NCI-H2227 treated with DMSO at 0.1 percent for 48 hours (cell line): ENCODE results near the gene LSM10.

Experiments
- DNase-seq: peaks from one replicate; lab custom pipeline; 2025; lab: John Stamatoyannopoulos, UW

The LSM10 gene

GRCh38 chr1:36408479-36408878 lies 10.8 kb upstream of the LSM10 start:
- no peak for DNase-seq

DNA sequence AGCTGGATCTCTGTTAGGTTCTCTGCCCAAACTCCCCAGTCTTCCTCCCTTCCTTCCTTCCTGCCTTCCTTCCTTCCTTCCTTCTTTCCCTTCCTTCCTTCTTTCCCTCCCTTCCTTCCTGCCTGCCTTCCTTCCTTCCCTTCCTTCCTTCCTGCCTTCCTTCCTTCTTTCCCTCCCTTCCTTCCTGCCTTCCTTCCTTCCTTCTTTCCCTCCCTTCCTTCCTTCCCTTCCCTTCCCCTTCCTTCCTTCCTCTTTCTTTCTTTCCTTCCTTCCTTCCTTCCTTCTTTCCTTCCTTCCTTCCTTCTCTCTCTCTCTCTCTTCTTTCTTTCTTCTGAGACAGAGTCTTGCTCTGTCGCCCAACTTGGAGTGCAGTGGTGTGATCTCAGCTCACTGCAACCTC lies 8.7 kb upstream of the LSM10 start:
- DNase-seq: no peak

DNA sequence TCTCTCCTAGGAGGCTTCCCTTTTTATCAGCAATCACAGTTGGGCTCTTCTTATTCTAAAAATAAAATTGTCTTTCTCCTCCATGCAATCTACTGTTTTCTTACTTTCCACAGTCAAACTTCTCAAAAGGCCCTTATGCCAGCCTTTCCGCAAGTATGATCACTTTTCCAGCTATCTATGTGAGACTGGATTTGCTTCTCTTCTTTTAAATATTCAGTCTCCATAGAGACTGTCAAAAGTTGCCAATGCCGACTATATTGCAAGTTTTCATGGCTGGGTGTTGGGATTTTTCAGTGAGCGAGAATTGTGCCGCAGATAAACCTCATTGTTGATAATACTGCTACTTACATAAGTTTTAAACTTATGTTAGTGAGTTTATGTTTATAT lies 4.8 kb upstream of the LSM10 start:
- no peak for DNase-seq

DNA sequence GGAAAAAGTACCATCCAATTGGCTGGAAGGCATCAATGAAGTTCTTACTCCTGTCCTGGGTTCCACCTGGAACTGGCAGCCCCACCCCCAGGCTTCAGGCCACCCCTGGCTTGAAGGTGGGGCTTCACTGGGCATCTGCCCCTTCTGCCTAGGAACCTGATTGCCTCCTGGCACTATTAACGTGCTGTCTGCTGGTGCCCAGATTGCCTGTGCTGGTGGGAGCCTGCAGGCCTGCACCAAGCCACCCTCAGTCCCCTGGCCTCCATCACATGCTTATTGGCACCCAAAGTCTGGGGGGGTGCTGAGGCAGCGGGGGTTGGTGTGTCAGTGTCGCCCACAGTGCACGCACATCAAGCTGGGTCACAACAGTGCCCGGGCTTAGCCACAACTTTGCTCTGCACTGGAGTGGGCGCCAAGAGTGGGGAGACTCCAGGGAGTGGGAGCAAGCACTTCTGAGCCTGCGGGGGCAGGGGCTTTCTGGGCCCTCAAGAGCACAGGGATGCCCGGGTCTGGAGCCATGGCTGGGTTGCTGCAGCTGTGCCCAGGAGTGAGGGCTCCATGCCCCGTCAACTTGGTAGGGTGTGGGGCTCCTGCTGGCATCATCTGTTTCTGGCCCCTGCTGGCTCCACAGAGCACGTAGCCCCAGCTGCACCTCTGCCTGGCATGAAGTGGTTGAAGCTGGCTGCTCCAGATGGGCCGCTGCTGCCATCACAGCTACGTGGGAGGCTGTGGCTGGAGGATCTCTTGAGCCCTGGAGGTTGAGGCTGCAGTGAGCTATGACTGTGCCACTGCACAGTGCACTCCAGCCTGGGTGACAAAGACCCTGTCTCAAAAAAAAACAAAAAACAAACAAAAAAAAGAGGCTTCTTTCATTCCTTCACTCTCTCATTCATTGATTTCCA lies 4.1 kb upstream of the LSM10 start:
- no peak for DNase-seq

- DNase-seq: no peak
Observed at GRCh38 chr1:36400825-36401601, 3.3 kb upstream of the LSM10 start.

- no peak for DNase-seq
Observed at GRCh38 chr1:36400514-36400824, 2.8 kb upstream of the LSM10 start.

DNA sequence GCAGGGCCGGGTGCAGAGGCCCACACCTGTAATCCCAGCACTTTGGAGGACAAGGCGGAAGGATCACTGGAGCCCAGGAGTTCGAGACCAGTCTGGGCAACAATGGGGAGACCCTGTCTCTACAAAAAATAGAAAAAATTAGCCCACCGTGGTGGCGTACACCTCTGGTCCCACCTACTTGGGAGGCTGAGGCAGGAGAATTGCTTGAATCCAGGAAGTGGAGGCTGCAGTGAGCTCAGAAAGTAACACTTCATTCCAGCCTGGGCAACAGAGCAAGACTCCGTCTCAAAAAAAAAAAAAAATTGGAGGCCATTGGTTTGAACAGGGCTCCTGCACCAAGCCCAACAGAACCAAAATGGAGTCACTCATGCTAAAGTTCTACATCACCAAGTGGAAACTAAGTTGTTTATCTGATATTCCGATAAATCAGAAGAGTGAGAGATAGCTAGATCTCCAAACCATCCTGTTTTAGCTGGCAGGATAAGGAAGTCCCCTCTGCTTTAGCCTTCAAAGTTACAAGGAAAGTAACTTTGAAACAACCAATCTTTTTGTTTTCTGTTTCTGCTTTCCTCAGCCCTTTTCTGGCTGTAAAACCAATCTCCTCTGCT lies 766 bp upstream of the LSM10 start:
- no peak for DNase-seq

DNA sequence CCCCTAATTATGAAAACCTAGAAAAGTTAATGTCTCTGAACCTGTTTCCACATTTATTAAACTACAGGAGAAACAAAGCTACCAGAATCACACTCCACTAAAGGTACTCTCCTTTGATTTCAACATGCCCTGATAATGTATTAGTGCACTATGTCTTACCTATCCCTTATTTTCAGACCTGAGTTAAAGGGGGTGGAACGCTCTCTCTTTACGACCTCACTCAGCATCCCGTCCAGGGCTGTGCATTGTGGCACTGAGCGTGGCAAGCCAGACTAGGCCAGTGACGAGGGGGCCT lies 678 bp downstream of the LSM10 start:
- no peak for DNase-seq

GRCh38 chr1:36396359-36396758 lies 1.3 kb downstream of the LSM10 start:
- DNase-seq: no peak

DNA sequence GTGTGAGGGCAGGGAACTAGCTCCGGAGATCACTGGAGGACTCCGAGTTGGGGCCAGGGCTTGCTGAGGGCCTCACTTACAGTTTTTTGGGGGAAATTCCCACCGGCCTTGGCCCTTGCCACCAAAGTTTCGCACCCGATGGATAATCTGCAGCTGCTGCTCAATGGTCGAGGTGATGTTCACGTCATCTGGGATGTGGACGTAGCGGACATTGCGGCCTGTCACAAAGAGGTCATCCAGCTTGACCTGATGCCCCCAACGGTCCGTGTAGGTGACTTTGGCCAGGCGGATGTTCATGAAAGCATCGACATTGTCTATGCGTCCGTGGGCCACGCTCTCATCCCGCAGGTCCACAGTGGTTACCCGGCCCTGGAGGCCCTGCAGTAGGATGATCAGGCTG lies 4.0 kb downstream of the LSM10 start:
- DNase-seq: no peak

DNA sequence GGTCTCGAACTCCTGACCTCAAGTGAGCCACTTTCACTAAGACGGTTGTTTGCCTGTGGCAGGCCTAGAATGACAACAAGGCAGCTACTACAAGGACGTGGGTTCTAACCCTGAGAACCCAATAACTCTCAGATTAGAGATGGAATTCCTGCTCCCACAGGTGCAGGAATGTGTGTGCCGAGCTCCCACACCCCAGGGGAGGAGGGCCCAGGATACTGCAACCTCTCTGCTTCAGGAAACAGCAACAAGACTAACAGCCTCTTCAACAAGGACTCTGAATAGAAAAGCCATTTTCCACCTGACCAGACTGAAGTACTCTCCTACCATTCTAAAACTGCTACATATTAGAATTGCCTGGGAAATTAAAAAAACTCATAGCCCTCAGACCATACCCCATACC lies 4.9 kb downstream of the LSM10 start:
- DNase-seq: no peak

DNA sequence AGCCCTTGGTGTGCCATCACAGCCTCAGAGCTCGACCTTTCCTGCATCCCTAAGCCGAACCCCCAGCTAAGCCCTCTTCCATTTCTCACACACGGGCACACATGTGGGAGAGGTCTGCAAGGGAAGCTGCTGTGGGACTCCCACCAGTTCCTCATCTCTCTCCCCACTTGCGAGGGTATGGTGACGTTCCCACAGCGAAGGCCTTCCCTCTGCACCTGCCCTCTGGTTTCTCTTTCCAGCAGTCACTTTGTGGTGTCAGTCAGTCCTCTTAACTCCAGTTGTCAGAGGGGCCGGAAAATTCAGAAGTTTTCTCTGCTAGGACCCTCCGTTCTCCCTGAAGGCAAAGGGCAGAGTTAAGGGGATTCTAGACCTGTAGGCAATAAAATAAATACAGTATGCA lies 6.4 kb downstream of the LSM10 start:
- no peak for DNase-seq

DNA sequence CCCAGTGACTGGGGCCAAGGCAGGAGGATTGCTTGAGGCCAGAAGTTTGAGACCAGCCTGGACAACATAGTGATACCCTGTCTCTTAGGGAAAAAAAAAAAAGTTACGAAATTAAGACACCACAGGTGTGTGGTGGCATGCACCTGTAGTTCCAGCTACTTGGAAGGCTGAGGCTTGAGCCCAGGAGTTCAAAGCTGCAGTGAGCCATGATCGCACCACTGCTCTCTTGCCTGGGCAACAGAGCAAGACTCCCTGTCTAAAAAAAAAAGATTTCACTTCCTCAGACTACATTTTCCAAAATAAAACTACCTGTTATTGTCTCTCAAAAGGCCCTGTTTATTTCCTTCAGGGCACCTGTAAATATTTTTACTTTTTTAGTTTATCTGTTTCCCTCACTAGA lies 7.3 kb downstream of the LSM10 start:
- no peak for DNase-seq

GRCh38 chr1:36389999-36390398 lies 7.7 kb downstream of the LSM10 start:
- no peak for DNase-seq

- no peak for DNase-seq
Observed at GRCh38 chr1:36389261-36389660, 8.4 kb downstream of the LSM10 start.

DNA sequence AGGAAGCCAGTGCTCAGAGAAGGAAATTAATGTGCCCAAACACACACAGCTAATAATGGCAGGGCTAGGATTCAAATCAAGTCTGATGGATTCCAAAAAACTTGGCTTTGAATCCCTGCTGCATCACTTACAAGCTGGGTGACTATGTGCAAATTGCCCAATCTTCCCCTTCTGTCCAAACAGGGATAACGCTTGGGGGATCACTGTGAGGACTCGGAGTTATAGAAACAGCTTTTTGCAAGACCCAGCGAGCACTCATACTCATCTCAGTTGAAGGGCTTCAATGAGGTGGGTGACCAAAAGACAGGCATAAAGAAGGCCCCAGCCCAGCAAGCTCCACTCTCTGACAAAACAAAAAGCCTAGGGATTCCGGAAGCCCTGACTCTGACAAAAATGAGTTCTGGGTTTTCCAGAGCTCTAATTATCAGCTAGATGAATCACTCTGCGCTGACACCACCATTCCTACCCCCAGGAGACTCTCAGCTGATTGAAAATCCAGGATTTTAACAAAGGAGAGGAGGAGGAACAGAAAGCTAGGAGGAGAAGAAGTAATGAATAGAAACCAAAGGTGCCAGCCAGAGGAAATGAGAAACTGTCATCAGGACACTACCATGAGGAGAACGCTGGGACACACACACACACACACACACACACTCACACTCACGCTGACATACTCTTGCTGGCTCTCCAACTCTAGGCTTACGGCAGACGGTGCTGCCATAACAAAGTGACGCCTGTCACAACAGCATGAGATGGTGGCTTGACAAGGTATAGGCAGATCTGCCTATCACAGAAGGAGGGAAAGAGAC lies 10.4 kb downstream of the LSM10 start:
- DNase-seq: peak; percentile 24

GRCh38 chr1:36386265-36387140 lies 11.2 kb downstream of the LSM10 start:
- peak; percentile 79 for DNase-seq

GRCh38 chr1:36385410-36386264 lies 12.1 kb downstream of the LSM10 start, which contains the start of gene STK40:
Gene STK40 (minus strand): TSS chr1:36385924. CDS start chr1:36361332, 24,592 bp downstream.
- peak; percentile 99 for DNase-seq

DNA sequence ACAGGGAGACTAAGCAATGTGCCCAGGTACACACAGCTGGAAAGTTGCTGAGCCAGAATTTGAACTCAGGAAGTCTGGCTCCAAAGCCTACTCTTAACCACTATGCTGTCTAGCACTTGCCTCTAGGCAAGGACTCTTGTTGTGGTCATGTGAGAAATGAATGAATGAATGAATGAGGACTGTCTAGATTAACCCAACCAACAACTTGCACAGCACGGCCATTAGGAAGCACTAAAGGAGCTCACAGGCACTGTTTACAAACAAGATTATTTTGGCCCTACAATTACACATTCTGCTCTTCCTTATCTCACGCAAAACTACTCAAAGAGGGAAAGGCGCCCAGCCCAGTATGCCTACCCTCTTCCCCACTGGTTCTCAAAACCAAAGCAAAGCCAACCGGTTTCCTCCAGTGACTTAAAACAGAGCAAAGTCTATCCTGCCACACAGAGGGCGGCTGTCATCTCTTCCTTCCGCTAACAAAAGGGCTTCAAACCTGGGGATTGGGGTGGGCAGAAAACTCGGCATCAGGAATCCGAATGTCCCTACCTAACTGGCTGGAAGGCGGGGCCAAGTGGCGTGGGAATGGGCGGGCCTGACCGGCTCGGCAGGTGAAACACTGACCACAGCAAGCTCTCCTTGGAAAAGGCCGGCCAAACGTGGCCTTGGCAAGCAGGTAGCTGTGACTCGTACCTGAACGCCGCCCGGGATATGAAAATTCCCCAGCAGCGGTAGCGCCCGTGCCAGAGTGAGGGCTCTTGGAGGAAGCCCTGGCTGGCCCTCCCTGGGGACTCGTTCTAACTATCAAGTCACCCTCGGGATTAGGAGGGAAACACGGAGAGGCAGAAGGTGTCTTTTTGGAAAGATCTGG lies 12.9 kb downstream of the LSM10 start:
- DNase-seq: peak; percentile 20
